Kidney (tissue), 14 donors: Measurements from ENCODE around the gene DNAI7. TPM values are rescaled to one million over a fixed set of nuclear protein-coding genes. Genes with fewer than 3 reads are reported as not detected.

ENCODE experiments used
- DNase-seq, 5 donors: peaks; one replicate each; pipeline ENCODE4 v3.0.0-alpha.2; 2013 to 2020
- FAIRE-seq: peaks from 2 replicates; lab custom pipeline; 2012; peaks lifted over from hg19 to GRCh38; lab: Jason Lieb, UNC
- H3K27ac ChIP-seq, 2 donors: one replicate each; pipeline ENCODE4 v1.7.0; 2013; ENCODE audit warnings: low read depth in 2 of 2, low read length in 2 of 2, inconsistent platforms in 1 of 2
- H3K27me3 ChIP-seq: one replicate; pipeline ENCODE4 v1.7.1; 2013; ENCODE audit warnings: low read length, inconsistent platforms; ENCODE audit not compliant: control insufficient read depth, insufficient read depth
- H3K36me3 ChIP-seq, 3 donors: one replicate each; pipeline versions ENCODE4 v1.7.0 to v1.7.1; 2013; ENCODE audit warnings: low read length in 3 of 3, control low read depth in 1 of 3, inconsistent platforms in 1 of 3; ENCODE audit not compliant: insufficient read depth in 3 of 3, control insufficient read depth in 2 of 3
- H3K4me1 ChIP-seq, 3 donors: one replicate each; pipeline versions ENCODE4 v1.7.0 to v1.7.1; 2013; ENCODE audit warnings: low read length in 3 of 3, inconsistent platforms in 1 of 3, low read depth in 1 of 3; ENCODE audit not compliant: control insufficient read depth in 2 of 3, insufficient read depth in 2 of 3
- H3K4me3 ChIP-seq, 3 donors: one replicate each; pipeline versions ENCODE4 v1.7.0 to v1.8.1; 2013; ENCODE audit warnings: low read length in 3 of 3, control low read depth in 1 of 3, inconsistent platforms in 1 of 3
- H3K9ac ChIP-seq, 3 donors: one replicate each; pipeline versions ENCODE4 v1.7.0 to v1.7.1; 2013; ENCODE audit warnings: low read length in 3 of 3, control low read depth in 1 of 3, inconsistent platforms in 1 of 3
- H3K9me3 ChIP-seq, 3 donors: one replicate each; pipeline versions ENCODE4 v1.7.0 to v1.7.1; 2013; ENCODE audit warnings: low read length in 3 of 3, control low read depth in 1 of 3, inconsistent platforms in 1 of 3; ENCODE audit not compliant: control insufficient read depth in 2 of 3, insufficient read depth in 1 of 3
- CTCF ChIP-seq: IDR thresholded peaks from 3 replicates; pipeline ENCODE4 v1.5.1; 2012; ENCODE audit warnings: mild to moderate bottlenecking, moderate library complexity, borderline replicate concordance; ENCODE audit not compliant: insufficient read depth; ENCODE audit errors: extremely low read depth
- intact Hi-C: fragments of 100-400 bp; cut with DNase I; formaldehyde crosslinking; loops from one replicate; pipeline ENCODE4 v1.11.1; 2022
- polyA plus RNA-seq: library from polyadenylated mRNA; stranded (reverse); fragments of 350-450 nt; fragmentation: Illumina TruSeq; extraction: RNeasy Lipid Tissue Mini Kit (QIAGEN cat#74804); gene quantifications from one replicate; pipeline ENCODE4 v1.2.3, GENCODE V29; 2014; ENCODE audit warnings: low read depth, low replicate concordance; ENCODE audit not compliant: insufficient read depth
- total RNA-seq: library from RNA; stranded (reverse); fragmentation: NEBNext Ultra II Directional; extraction: Animal tissue kit (Norgen Biotek cat#: 25700); gene quantifications from one replicate; pipeline ENCODE4 v1.2.1, GENCODE V29; 2021
- donor health status: control.
- donor health status: control.
- donor health status: control.
- donor health status: control.
- donor health status: control.
- donor health status: DM: yes; HTN: yes; CAD: no.
- donor health status: Normal renal cell carcinoma (clear cell type).

DNAI7 gene
- total and polyA plus RNA-seq, 2 donors from 2014 or later: 3.0 to 5.3 TPM

GRCh38 chr12:25194722-25195055 is 271 bp downstream of the DNAI7 start:
- Histone ChIP-seq H3K9ac (peak overlapping the region; percentile 34 to 99 (median 96)), H3K27ac (peak overlapping the region; percentile 83 to 98), H3K36me3 (no peaks in the 10 kb centered on the region), H3K27me3 (no peaks in the 10 kb centered on the region), H3K9me3 (no peaks in the 10 kb centered on the region), H3K4me1 (peaks cover 0 to 12% (median 4%) of the 10 kb centered on the region in 3 donors), H3K4me3 (peak overlapping the region; percentile 83 to 97 (median 96))
- intact Hi-C loops: no loop called here
- TF ChIP-seq CTCF: no peak
- DNase-seq (no peak), FAIRE-seq (no peak)

GRCh38 chr12:25194214-25194613 is 746 bp downstream of the DNAI7 start:
- H3K9ac ChIP-seq: peak overlapping the region in 2 of 3 donors; percentile 96 to 99
- H3K4me1 ChIP-seq: peaks cover 0 to 17% (median 4%) of the 10 kb centered on the region in 3 donors
- DNase-seq: peak in 2 of 5 donors; percentile 48 to 50
- FAIRE-seq: no peak
- H3K9me3 ChIP-seq: no peaks in the 10 kb centered on the region
- TF ChIP-seq CTCF: no peak
- intact Hi-C loops: no loop called here
- peak overlapping the region in 1 of 2 donors; percentile 83 for H3K27ac ChIP-seq
- no peaks in the 10 kb centered on the region for H3K27me3 ChIP-seq
- no peaks in the 10 kb centered on the region for H3K36me3 ChIP-seq
- peak overlapping the region; percentile 83 to 97 (median 96) for H3K4me3 ChIP-seq

- Histone ChIP-seq H3K4me3 (no peak overlapping the region), H3K36me3 (no peaks in the 10 kb centered on the region), H3K9ac (no peak overlapping the region), H3K27ac (no peak overlapping the region), H3K4me1 (peaks cover 0 to 5% (median 1%) of the 10 kb centered on the region in 3 donors), H3K27me3 (no peaks in the 10 kb centered on the region), H3K9me3 (no peaks in the 10 kb centered on the region)
- intact Hi-C loops: no loop called here
- DNase-seq (no peak), FAIRE-seq (no peak)
- no peak for TF ChIP-seq CTCF
Observed at GRCh38 chr12:25190793-25191192, 4.2 kb downstream of the DNAI7 start.

GRCh38 chr12:25189656-25190055 is 5.3 kb downstream of the DNAI7 start:
- intact Hi-C loops: no loop called here
- FAIRE-seq: no peak
- H3K36me3 ChIP-seq: no peaks in the 10 kb centered on the region

More at GRCh38 chr12:25189656-25190055, 5.3 kb downstream of the DNAI7 start:
- Histone ChIP-seq H3K4me3 (no peak overlapping the region), H3K9me3 (no peaks in the 10 kb centered on the region), H3K4me1 (peaks cover 0 to 5% (median 0%) of the 10 kb centered on the region in 3 donors), H3K27ac (no peak overlapping the region), H3K9ac (no peak overlapping the region), H3K27me3 (no peaks in the 10 kb centered on the region)
- no peak for DNase-seq
- no peak for TF ChIP-seq CTCF
